Activated naive CD8-positive, alpha-beta T cell treated with anti-CD3 and anti-CD28 coated beads, Interleukin-2, amount 50 U/mL, for 24 hours (primary cell): ENCODE data around the gene ANGPT4.

Experiments
- ATAC-seq: fragments of 150-1000 bp; cut with Tn5 transposase; one replicate; pipeline ENCODE4 v1.10.0; 2021
- DNase-seq: peaks from one replicate; pipeline ENCODE4 v3.0.0; 2021
- H3K27ac Mint-ChIP-seq: one replicate; pipeline ENCODE4 v1.8.0; 2021; ENCODE audit warnings: mild to moderate bottlenecking, mixed read lengths
- H3K27me3 Mint-ChIP-seq: one replicate; pipeline ENCODE4 v1.8.0; 2021; ENCODE audit warnings: mixed read lengths
- H3K36me3 Mint-ChIP-seq: one replicate; pipeline ENCODE4 v1.8.0; 2021; ENCODE audit warnings: low read depth, mixed read lengths
- H3K4me1 Mint-ChIP-seq: one replicate; pipeline ENCODE4 v1.8.0; 2021; ENCODE audit warnings: mixed read lengths
- H3K4me3 Mint-ChIP-seq: one replicate; pipeline ENCODE4 v1.8.0; 2021; ENCODE audit warnings: mild to moderate bottlenecking, moderate library complexity, mixed read lengths
- H3K9me3 Mint-ChIP-seq: one replicate; pipeline ENCODE4 v1.8.0; 2021; ENCODE audit warnings: mixed read lengths

The ANGPT4 gene

DNA sequence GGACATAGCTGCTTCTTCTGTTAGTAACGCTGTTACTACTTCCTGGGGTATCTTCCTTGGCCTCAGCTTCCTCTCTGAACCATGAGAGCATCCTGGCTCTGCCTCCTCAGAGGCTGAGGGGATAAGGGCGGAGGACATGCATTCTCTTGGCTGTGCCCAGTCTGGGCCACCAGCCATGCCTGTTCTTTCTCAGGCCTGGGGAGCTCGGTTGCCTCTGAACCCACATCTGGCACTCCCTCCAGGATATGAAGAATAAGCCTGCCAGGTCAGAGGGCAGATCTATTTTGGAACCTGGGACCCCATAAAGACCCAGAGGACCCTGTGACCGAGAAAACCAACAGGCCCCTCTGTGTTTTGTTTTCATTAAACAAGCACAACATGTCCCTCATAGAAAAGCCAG is 6.6 kb upstream of the ANGPT4 start:
- Mint-ChIP-seq H3K4me1 (no peaks in the 10 kb centered on the region), H3K36me3 (no peaks in the 10 kb centered on the region), H3K9me3 (no peaks in the 10 kb centered on the region), H3K27me3 (no peaks in the 10 kb centered on the region), H3K27ac (no peak overlapping the region), H3K4me3 (no peak overlapping the region)
- no peak for ATAC-seq
- DNase-seq: no peak

DNA sequence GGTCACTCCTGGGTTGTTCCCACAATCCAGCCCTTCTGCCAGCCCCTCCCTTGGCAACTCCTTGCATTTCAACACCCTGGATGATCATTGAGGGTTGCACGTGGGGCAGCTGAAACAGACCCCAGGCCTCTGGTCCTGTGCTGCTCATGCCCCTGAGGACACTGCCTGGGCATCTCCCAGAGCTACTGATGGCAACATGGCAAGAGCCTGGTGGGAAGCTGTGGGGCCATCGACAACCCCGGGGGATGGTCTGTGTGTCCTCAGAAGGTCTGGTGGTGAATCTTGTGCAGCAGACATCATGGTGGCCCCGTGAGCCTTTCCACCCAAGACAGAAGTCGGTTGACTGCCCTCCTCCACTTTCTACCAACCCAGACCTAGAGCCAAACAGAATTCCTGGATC is 4.9 kb upstream of the ANGPT4 start:
- H3K9me3 Mint-ChIP-seq: no peaks in the 10 kb centered on the region
- no peaks in the 10 kb centered on the region for H3K27me3 Mint-ChIP-seq
- no peak for ATAC-seq
- H3K4me1 Mint-ChIP-seq: no peaks in the 10 kb centered on the region
- H3K4me3 Mint-ChIP-seq: no peak overlapping the region
- H3K27ac Mint-ChIP-seq: no peak overlapping the region
- no peaks in the 10 kb centered on the region for H3K36me3 Mint-ChIP-seq
- no peak for DNase-seq

DNA sequence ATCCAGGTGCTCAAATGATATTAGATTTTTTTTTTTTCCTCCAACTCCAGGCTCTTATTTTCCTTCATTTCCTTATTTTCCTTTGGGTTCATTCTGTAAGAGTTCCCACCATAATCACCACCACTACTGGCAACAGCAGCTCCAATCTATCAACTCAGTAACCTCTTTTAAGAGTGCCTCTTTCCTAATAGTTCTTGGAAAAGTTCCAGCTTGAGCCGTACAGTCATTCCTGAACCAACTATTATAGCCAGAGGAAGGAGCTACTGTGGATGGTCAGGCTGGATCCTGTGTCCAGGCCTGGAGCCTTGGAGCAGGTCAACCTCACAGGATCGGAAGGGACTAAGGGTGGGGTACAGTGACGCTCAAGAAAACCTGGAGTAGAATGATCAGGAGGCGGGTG is 4.2 kb upstream of the ANGPT4 start:
- no peaks in the 10 kb centered on the region for H3K27me3 Mint-ChIP-seq
- DNase-seq (no peak), ATAC-seq (no peak)
- H3K36me3 Mint-ChIP-seq: no peaks in the 10 kb centered on the region
- no peak overlapping the region for H3K27ac Mint-ChIP-seq
- H3K4me3 Mint-ChIP-seq: no peak overlapping the region
- H3K9me3 Mint-ChIP-seq: no peaks in the 10 kb centered on the region
- no peaks in the 10 kb centered on the region for H3K4me1 Mint-ChIP-seq

DNA sequence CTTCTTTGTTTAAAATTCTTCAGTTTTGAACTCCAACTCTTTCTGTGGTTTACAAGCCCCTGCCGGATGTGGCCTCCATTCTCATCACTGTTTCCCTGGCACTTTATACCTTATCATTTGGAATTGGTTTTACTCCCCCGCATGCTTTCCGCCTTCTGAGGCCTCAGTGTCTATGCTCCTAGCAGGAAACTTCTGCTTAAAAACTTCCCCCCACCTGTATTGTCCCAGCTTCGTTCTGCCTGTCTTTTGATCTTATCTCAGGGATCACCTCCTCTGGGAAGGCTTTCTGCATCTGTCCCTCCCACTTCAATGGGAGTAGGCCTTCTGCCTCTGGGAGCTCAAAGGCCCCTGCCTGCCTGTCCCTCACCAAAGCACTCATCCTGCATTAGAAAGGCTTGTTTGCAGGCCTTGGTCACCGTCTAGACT is 3.4 kb upstream of the ANGPT4 start:
- Mint-ChIP-seq H3K36me3 (no peaks in the 10 kb centered on the region), H3K9me3 (no peaks in the 10 kb centered on the region), H3K27me3 (no peaks in the 10 kb centered on the region), H3K27ac (no peak overlapping the region), H3K4me3 (no peak overlapping the region), H3K4me1 (no peaks in the 10 kb centered on the region)
- DNase-seq (no peak), ATAC-seq (no peak)

DNA sequence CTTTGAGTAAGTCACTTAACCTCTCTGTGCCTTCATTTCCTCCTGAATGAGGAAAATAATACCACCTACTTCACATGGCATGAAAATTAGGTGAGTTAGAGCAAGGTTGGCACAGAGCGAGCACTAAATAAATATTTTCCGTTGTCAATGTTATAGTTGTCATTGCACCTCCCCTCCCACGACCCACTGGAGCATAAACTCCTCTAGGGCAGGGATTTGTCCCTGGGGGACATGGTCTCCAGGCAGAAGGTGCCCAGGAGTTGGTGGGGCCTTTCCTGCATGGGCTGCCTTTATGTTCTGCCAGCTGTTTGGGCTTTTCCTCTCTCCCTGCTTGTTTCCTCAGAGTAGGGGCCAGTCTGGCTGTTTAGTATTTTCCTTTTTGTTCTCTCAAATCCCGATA is 1.3 kb upstream of the ANGPT4 start:
- no peak for ATAC-seq
- Mint-ChIP-seq H3K27ac (no peak overlapping the region), H3K4me1 (no peaks in the 10 kb centered on the region), H3K36me3 (no peaks in the 10 kb centered on the region), H3K27me3 (no peaks in the 10 kb centered on the region), H3K9me3 (no peaks in the 10 kb centered on the region), H3K4me3 (no peak overlapping the region)
- no peak for DNase-seq

DNA sequence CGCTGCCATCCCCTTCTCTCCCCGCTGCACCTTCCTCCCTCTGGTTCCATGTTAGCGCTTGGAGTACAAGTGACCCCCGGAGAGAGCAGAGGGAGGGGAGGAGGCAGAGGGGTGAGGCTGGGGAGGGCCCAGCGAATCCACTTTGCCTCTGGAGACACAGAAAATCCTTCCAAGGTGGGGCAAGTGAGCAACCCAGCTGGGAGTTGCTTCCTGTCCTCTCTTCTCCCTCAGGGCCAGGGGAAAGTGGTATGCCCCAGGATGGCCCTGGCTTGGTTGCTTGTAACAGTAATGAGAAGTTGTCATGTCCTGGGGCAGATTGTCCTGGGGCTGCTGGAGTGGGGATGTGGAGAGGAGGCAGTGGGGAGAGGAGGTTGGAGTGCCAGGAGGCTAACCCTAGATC is 691 bp upstream of the ANGPT4 start:
- Mint-ChIP-seq H3K4me1 (no peaks in the 10 kb centered on the region), H3K9me3 (no peaks in the 10 kb centered on the region), H3K27ac (no peak overlapping the region), H3K36me3 (no peaks in the 10 kb centered on the region), H3K4me3 (no peak overlapping the region), H3K27me3 (no peaks in the 10 kb centered on the region)
- DNase-seq (no peak), ATAC-seq (no peak)

DNA sequence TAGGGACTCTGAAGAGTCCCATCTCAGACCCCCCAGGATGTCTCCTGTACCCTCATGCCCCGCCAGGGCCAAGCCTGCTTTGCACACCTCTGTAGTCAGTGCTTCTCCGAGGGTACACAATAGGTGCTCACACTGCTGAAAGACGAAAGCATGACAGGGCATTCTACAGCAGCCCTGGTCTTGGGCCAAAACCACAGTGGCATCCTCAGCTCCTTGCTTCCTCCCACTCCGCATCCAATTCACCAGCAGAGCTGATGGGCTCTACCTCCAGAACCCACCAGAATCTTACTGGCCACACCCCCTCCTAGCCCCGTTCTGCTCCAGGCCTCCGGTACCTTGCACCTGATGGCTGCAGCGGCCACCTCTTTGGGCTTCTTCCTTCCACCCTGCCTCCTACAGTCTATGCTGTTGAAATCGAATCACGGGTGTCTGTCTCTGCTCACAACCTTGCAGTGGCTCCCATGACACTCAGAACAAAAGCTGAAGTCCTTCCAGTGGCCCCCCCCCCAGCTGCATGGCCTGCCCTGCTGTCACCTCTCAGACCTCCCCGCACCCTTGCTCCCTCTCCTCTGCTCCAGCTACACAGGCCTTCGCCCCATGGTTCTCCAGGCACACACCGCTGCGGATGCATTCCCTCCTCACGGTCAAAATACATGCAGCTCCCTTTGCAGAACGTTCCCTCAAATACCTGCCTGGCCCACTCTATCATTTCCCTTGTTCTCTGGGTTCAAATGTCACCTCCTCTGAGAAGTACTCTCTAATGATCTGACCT is 1.2 kb downstream of the ANGPT4 start:
- no peak overlapping the region for H3K4me3 Mint-ChIP-seq
- no peak overlapping the region for H3K27ac Mint-ChIP-seq
- DNase-seq: no peak
- H3K9me3 Mint-ChIP-seq: no peaks in the 10 kb centered on the region
- ATAC-seq: no peak
- no peaks in the 10 kb centered on the region for H3K36me3 Mint-ChIP-seq
- peaks cover 3% of the 10 kb centered on the region for H3K27me3 Mint-ChIP-seq
- no peaks in the 10 kb centered on the region for H3K4me1 Mint-ChIP-seq

DNA sequence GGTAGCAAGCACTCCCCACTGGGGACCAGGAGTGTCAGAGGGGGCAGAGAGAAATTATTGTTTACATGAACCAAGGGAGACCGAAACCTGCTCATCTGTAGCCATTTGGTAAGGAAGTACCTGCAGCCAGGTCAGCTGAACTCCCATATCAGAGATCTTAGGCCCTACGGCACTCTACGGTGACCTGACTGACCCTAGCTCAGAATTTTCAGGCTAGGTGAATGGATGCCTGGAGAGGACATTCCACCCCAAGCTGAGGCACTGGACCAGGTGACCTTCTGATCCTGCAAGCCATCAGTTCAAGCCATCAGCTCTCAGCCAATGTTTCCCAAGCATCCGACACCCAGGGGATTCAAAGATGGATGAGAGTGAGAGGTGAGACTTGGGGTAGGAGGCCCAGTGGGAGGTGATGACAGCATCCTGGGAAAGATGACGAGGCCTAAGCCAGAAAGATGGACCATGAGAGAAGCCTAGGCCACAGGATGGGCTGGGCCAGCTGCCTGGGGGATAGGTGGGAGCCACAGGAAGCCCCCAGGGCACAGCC is 2.8 kb downstream of the ANGPT4 start:
- Mint-ChIP-seq H3K27me3 (peaks cover 3% of the 10 kb centered on the region), H3K4me1 (no peaks in the 10 kb centered on the region), H3K4me3 (no peak overlapping the region), H3K36me3 (no peaks in the 10 kb centered on the region), H3K27ac (no peak overlapping the region), H3K9me3 (no peaks in the 10 kb centered on the region)
- ATAC-seq (no peak), DNase-seq (no peak)

DNA sequence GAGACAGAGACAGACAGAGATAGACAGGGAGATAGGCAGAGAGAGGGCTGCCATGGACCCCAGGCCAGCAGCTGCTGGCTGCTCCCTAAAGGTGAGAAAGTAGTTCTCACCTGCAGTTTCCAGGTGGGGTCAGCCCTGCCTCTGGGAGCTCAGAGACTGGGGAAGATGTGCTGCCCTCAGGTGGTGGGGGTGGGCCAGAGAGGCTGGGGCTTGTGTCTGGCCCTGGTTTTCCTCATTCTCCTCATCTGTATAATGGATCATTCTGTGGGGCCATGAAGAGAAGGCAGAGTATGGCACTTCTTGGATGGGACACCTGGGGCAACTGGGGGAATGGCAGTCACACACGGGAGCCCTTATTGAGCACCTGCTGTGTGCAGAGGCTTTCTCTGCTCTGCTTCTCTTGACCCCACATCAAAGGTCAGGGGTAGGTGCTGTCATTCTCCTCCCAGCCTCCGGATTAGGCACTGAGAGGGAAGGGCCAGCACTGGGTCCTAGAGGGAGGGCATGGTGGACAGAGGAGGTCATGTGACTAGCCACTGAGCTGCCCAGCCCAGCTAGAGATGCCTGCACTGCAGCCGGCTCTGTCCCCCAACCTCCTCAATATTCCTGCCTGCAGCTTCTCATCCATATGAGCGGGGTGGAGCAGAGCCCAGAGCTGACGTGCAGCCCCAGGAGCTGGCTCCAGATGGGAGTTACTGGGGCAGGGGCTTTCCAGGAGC is 4.1 kb downstream of the ANGPT4 start:
- DNase-seq (no peak), ATAC-seq (no peak)
- H3K4me3 Mint-ChIP-seq: no peak overlapping the region
- no peak overlapping the region for H3K27ac Mint-ChIP-seq
- H3K4me1 Mint-ChIP-seq: no peaks in the 10 kb centered on the region
- H3K27me3 Mint-ChIP-seq: peaks cover 3% of the 10 kb centered on the region
- H3K9me3 Mint-ChIP-seq: no peaks in the 10 kb centered on the region
- no peaks in the 10 kb centered on the region for H3K36me3 Mint-ChIP-seq

DNA sequence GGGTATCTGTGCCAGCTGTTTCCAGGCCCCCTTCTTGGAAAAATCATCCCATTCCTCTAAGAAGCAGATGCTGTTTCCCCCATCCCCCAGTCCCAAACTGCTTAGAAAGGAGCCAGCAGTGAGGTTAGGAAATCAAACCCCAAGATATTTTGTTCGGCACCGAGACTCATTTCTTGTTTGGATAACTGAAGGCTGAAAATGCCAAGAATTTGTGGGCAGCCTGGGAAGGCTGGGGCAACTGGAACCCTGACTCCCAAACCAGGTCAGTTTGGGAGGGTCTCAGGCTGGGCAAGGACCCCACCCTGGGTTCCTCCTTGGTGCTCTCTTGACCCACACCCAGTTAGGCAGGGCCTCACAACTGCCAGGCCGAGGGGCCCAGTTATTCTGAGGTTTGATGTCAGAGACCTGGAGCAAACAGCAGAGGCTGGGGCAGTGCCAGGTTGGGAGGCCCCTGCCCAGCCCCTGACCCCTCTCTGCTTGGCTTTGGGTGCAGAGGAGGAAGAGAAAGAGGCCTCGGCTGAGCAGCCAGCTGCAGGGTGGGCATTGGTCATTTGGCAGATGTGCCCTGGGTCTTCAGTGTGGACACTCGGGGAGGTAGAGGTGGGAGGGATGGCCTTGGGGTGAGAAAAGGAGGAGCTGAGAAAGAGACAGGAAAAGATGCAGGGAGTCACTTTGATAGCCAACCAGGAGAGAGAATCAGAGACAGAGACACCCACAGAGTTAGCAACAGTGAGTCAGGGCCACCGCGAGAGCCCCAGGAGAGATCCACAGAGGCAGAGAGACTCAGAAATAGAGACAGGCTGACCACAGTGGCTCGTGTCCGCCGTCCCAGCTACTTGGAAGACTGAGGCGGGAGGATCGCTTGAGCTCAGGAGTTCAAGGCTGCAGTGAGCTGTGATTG is 5.0 kb downstream of the ANGPT4 start:
- Mint-ChIP-seq H3K27ac (no peak overlapping the region), H3K4me3 (no peak overlapping the region), H3K36me3 (no peaks in the 10 kb centered on the region), H3K4me1 (no peaks in the 10 kb centered on the region), H3K9me3 (no peaks in the 10 kb centered on the region), H3K27me3 (peaks cover 3% of the 10 kb centered on the region)
- DNase-seq (no peak), ATAC-seq (no peak)

DNA sequence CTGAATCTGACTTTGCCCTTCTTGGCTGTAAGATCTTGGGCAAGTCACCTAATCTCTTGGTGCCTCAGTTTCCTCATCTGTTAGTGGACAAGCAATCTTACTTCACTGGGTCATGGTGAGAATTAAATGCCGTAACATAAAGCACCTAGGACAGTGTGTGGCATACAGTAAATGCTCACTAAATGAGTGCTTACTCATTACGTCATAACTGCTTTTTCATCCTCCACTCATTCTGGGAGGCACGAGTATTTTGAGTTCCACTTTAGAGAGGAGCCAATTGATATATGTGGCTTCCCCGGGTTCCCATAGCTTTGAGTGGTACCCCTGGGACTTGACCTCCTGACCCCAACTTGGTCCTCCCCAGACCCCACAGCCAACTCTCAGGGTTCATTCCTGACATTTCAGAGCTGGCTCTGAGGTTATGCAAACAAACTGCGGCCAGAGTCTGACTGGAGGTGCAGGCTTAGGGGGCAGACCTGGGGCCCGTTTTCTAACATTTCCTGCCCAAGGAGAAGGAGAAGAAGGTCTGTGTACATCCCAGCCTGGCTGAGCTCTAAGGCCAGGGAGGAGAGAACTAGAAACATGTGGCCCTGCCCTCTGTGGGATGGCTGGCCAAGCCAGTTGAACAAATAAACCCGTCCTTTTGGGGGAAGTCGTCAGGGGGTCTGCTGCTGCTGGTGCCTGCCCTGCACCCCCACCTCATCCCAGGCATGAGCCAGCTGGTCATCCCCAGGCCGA is 5.8 kb downstream of the ANGPT4 start:
- Mint-ChIP-seq H3K27ac (no peak overlapping the region), H3K36me3 (no peaks in the 10 kb centered on the region), H3K4me3 (no peak overlapping the region), H3K27me3 (peaks cover 3% of the 10 kb centered on the region), H3K4me1 (peaks cover under 1% of the 10 kb centered on the region), H3K9me3 (no peaks in the 10 kb centered on the region)
- DNase-seq: no peak
- ATAC-seq: no peak

DNA sequence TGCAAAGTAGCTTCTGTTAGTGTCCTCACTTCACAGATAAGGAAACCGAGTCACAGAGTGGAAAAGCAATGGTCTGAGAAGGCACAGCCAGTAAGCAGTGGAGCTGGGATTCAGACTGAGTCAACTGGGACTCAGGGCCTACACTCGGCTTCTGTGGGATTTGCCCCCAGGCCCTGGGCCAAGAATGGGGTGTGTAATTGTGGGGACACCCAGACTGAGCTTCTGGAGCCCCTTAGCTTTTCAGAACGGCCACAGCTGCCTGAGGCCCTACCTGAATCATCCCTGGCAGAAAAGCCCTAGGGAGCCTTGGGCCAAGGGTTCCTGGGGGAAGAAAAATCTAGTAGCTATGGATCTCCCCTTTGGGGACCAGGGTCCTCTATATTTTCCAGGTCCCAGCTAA is 6.5 kb downstream of the ANGPT4 start:
- Mint-ChIP-seq H3K4me1 (peaks cover 3% of the 10 kb centered on the region), H3K9me3 (no peaks in the 10 kb centered on the region), H3K27ac (no peak overlapping the region), H3K36me3 (no peaks in the 10 kb centered on the region), H3K4me3 (no peak overlapping the region), H3K27me3 (peaks cover 3% of the 10 kb centered on the region)
- ATAC-seq: no peak
- no peak for DNase-seq

DNA sequence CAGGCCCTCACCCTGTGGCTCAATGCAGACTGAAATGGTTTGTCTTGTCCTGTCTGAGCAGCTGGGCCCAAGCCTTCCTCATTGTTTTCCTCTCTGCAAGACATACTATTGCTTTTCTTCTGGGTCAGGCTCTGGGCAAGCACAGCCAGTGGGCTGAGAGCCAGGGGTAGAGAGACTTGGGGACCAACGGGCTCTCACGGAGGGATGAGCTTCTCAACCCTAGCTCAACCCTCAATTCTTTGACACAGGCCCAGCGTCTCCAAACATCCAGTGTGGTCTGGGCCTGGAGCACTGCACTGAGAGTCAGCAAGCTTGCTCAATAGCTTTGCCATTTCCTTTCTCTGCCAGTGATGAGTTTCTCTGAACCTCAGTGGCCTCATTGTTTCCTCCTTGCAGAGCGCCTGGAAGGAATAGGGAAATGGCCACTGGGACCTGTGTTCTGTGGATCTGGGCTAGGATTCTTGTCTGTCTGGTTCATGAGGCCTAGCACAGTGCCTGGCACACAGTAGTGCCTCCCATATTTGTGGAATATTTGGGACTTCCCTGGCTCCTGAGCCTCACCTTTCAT is 9.3 kb downstream of the ANGPT4 start:
- no peak overlapping the region for H3K27ac Mint-ChIP-seq
- DNase-seq (no peak), ATAC-seq (no peak)
- H3K9me3 Mint-ChIP-seq: no peaks in the 10 kb centered on the region
- peaks cover 3% of the 10 kb centered on the region for H3K4me1 Mint-ChIP-seq
- H3K27me3 Mint-ChIP-seq: peaks cover 3% of the 10 kb centered on the region
- H3K4me3 Mint-ChIP-seq: no peak overlapping the region
- H3K36me3 Mint-ChIP-seq: no peaks in the 10 kb centered on the region

DNA sequence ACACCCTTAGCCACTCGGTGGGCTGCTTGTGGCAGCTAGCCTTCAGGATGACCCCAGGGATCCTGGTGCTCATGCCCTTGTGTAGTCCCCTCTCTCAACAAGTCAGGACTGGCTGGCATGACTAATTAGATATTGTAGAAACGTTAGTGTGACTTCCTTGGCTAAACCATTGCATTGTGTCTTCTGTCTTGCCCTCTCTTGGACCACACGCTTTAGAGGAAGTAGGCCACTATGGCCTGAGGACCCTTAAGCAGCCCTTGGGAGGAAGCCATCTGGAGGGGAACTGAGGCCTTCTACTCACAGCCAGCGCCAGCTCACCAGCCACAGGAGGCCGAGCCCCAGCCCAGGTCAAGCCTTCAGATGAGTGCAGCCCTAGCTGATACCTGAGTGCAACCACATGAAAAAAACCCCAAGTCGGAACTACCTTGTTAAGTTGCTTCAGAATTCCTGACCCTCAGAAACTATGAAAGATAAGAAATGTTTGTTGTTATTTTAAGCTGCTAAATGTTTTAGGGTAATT is 10.1 kb downstream of the ANGPT4 start:
- DNase-seq (no peak), ATAC-seq (no peak)
- Mint-ChIP-seq H3K27me3 (no peaks in the 10 kb centered on the region), H3K4me3 (no peak overlapping the region), H3K9me3 (no peaks in the 10 kb centered on the region), H3K27ac (no peak overlapping the region), H3K4me1 (peaks cover 3% of the 10 kb centered on the region), H3K36me3 (no peaks in the 10 kb centered on the region)
